ENCODE results near the gene ATG7. TPM values are rescaled to one million over a fixed set of nuclear protein-coding genes. Genes with fewer than 3 reads are reported as not detected.

The ATG7 gene
- total RNA-seq, 2 donors from 2014 or later, result 33.9 to 38.4 TPM

DNA sequence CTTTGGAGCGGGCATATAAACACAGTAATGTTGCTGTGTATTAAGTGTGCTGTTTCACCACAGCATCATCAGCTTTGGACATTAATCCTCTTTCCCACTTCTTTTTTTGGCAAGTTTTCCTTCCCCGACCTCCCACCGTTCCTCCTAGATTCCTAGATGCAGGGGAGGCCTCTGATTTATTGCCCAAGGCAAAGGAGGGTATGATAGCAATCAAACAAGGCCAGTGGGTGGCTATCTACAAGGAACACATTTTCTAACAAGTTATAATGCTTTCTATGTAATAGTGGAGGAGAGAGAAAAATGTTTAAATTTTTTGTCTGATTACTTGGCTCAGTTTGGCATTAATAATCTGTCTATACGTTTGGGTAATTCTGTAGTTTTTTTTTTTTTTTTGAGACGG lies 38.1 kb downstream of the ATG7 start:
- H3K4me3 Mint-ChIP-seq, result no peak overlapping the region
- H3K27ac Mint-ChIP-seq, result peak overlapping the region; percentile 38
- H3K36me3 Mint-ChIP-seq (ENCODE audit: low read depth), result peaks cover 25% of the 10 kb centered on the region
- Histone ChIP-seq H3K9me3 (ENCODE audit: control insufficient read depth, low read length) (no peaks in the 10 kb centered on the region), H3K36me3 (ENCODE audit: control insufficient read depth, insufficient read depth, low read length) (peaks cover 48% of the 10 kb centered on the region), H3K27me3 (ENCODE audit: control insufficient read depth, insufficient read depth, low read length, poor library complexity, severe bottlenecking) (no peaks in the 10 kb centered on the region), H3K9ac (ENCODE audit: extremely low read depth, low read length, poor library complexity, severe bottlenecking) (no peak overlapping the region), H3K27ac (ENCODE audit: low read depth, low read length) (no peak overlapping the region), H3K4me3 (ENCODE audit: low read length) (no peak overlapping the region), H3K4me1 (ENCODE audit: control insufficient read depth, insufficient read depth, low read length) (no peaks in the 10 kb centered on the region)
- no peaks in the 10 kb centered on the region for H3K27me3 Mint-ChIP-seq (ENCODE audit: insufficient read depth)
- H3K4me1 Mint-ChIP-seq, result no peaks in the 10 kb centered on the region
- no peaks in the 10 kb centered on the region for H3K9me3 Mint-ChIP-seq
- DNase-seq, result no peak
- TF ChIP-seq CTCF (conservative IDR thresholded peaks at IDR 0.05), result no peak
- 99 to 100% methylated on average over 2 to 5 of the region's 5 CpGs for WGBS, 2 experiments (ENCODE audit: insufficient coverage in 1 of 2, insufficient read length in 1 of 2)

DNA sequence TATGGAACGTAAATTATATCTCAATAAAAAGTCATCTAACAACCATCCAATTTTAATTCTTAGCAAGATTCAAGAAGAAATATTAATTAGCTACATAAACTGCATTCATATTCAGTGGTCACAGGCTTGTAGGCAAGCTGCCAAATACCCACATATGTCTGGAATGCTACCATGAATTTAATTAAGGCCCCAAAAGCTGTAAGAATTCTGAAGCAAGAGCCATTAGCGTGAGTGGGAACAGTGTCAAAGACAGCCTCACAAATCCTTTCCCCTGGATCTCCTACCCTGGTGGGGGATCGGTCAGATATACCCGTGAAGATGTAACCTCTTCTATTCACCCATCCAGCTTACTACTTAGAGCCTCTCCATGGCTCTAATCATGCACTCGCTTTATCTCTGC lies 40.0 kb downstream of the ATG7 start:
- no peaks in the 10 kb centered on the region for H3K4me1 Mint-ChIP-seq
- no peak overlapping the region for H3K27ac Mint-ChIP-seq
- no peaks in the 10 kb centered on the region for H3K27me3 Mint-ChIP-seq (ENCODE audit: insufficient read depth)
- no peak overlapping the region for H3K27ac ChIP-seq (ENCODE audit: low read depth, low read length)
- no peak overlapping the region for H3K4me3 ChIP-seq (ENCODE audit: low read length)
- no peaks in the 10 kb centered on the region for H3K9me3 ChIP-seq (ENCODE audit: control insufficient read depth, low read length)
- no peak overlapping the region for H3K4me3 Mint-ChIP-seq
- no peaks in the 10 kb centered on the region for H3K27me3 ChIP-seq (ENCODE audit: control insufficient read depth, insufficient read depth, low read length, poor library complexity, severe bottlenecking)
- WGBS, 2 experiments (ENCODE audit: insufficient coverage in 1 of 2, insufficient read length in 1 of 2), result 94 to 100% methylated on average over 1 to 5 of the region's 5 CpGs
- TF ChIP-seq CTCF (conservative IDR thresholded peaks at IDR 0.05), result no peak
- H3K4me1 ChIP-seq (ENCODE audit: control insufficient read depth, insufficient read depth, low read length), result no peaks in the 10 kb centered on the region
- H3K36me3 ChIP-seq (ENCODE audit: control insufficient read depth, insufficient read depth, low read length), result peaks cover 56% of the 10 kb centered on the region
- H3K9ac ChIP-seq (ENCODE audit: extremely low read depth, low read length, poor library complexity, severe bottlenecking), result no peak overlapping the region
- no peak for DNase-seq
- H3K36me3 Mint-ChIP-seq (ENCODE audit: low read depth), result peaks cover 35% of the 10 kb centered on the region
- no peaks in the 10 kb centered on the region for H3K9me3 Mint-ChIP-seq

DNA sequence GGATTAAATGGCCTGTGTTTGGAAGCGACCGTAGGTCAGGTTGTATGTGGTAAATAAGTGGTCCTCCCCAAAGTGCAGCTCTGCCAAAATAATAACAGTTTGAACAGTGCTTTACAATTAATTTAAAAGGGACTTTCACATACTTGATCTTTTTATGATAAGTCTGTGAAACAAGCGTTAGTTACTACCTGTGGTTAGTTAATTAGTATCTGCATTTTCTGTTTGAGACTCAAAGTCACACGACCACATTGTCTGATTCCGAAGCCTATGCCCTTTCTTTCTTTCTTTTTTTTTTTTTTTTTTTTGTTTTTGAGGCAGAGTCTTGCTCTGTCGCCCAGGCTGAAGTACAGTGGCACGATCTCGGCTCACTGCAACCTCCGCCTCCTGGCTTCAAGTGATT lies 45.1 kb downstream of the ATG7 start:
- H3K9me3 ChIP-seq (ENCODE audit: control insufficient read depth, low read length), result no peaks in the 10 kb centered on the region
- no peak overlapping the region for H3K27ac ChIP-seq (ENCODE audit: low read depth, low read length)
- Mint-ChIP-seq H3K4me1 (no peaks in the 10 kb centered on the region), H3K27ac (no peak overlapping the region), H3K4me3 (no peak overlapping the region), H3K27me3 (ENCODE audit: insufficient read depth) (no peaks in the 10 kb centered on the region), H3K36me3 (ENCODE audit: low read depth) (peaks cover 45% of the 10 kb centered on the region), H3K9me3 (no peaks in the 10 kb centered on the region)
- H3K4me3 ChIP-seq (ENCODE audit: low read length), result no peak overlapping the region
- no peak overlapping the region for H3K9ac ChIP-seq (ENCODE audit: extremely low read depth, low read length, poor library complexity, severe bottlenecking)
- no peak for TF ChIP-seq CTCF (conservative IDR thresholded peaks at IDR 0.05)
- H3K27me3 ChIP-seq (ENCODE audit: control insufficient read depth, insufficient read depth, low read length, poor library complexity, severe bottlenecking), result no peaks in the 10 kb centered on the region
- H3K36me3 ChIP-seq (ENCODE audit: control insufficient read depth, insufficient read depth, low read length), result peaks cover 36% of the 10 kb centered on the region
- DNase-seq, result no peak
- H3K4me1 ChIP-seq (ENCODE audit: control insufficient read depth, insufficient read depth, low read length), result no peaks in the 10 kb centered on the region
- WGBS, 2 experiments (ENCODE audit: insufficient coverage in 1 of 2, insufficient read length in 1 of 2), result 76 to 93% methylated on average over 3 to 9 of the region's 9 CpGs
